COLO829 (cell line): Measurements from ENCODE around the gene CTDSPL.
A peak's percentile ranks its signal among the peaks of the same experiment; 100 is the strongest.

Experiments used
- DNase-seq: peaks from one replicate; pipeline ENCODE4 v3.0.0; 2012; ENCODE audit warnings: low spot score

Gene CTDSPL

DNA sequence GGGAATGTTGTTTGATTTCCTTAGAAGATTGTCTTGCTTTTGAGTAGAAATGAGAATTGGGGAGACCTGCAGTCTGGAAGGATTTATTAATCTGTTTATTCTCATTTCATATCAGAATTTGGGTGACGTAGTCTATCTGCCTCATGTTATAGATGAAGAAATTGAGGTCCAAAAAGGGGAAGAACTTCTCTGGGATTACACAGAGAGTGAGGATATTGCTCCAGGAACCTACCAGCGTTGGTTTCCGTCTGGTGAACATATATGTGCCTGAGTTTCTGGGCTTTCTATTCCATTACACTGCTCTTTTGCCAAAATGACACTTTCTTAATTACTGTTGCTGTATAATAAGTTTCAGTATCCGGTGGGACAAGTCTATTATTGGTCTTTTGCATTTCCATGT lies 51.8 kb downstream of the CTDSPL start:
- no peak for DNase-seq

DNA sequence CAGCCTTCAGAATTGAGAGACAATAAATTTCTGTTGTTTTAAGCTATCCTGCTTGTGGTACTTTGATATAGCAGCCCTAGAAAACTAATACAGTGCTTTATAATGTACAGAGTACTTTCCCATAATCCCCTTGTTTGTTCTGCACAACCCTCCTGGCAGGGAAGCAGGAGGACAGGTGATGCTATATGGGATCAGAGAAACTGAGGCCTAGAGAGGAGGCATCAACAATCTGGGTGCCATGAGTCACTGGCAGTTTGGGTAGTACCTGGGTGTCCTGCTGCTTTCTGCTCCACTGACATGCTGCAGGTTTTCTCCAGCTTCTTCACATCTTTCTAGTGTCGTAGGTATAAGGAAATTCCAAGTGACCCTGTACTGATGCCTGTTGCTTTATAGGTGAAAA lies 55.0 kb downstream of the CTDSPL start:
- DNase-seq = no peak

DNA sequence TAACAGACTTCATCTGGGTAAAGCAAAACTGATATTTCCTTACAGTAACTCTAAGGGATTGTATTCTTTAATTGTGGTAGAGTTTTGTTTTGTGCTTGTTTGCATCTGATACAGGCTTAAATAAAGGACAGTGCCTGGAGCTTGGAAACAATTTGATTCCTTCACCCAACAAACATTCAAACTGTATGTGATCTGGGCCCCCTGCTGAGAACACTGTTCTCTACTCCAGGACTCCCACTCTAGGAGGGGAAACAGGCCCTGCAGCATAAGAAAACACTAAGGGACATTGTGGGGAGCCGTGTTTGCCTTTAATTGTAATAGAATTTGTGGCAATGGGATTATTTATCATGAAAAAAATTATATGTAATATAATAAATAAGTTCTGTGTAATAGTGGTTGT lies 56.9 kb downstream of the CTDSPL start:
- DNase-seq = no peak

DNA sequence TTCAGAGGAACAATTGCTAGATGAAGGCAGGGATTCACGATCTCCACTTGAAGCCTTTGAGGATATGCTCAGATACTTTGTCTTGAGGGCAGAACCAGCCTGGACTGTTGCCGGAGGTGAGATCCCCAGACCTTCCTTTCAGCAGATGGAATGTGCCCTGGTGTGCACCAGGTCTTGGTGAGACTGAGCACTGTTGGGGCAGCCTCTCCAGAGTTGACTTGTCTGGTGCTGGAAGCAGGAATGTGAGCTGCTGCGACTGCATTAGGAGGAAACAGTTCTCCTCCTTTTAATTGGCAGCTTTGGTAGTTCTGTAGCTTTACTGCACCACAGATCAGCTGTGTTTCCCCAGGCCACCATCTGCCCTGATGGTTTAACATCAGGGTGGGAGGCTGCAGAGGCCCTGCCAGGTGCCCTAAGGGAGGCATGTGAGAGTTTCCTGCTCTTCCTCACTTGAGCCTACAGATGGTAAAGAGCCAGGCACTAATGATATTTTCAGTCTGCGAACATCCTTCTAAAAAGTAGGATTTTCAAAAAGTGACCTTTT lies 58.5 kb downstream of the CTDSPL start:
- no peak for DNase-seq

DNA sequence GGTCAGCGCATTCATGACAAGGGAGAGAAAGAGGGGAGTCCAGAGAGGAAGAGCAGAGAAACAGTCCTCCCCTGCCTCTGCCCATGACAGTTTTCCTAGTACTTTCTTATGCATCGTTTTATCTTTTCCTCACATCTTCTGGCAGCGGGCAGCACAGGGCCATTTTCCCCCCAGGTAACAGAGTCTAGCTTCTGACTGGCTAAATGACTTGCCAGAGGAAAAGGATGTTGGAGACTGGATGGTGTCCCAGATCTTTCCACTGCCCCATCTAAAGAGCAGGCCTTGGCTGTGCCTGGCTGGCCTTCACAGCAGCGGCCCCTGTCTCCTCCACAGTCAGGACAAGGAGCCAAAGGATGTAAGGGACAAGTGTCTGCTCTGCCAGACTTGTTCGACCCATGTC lies 59.3 kb downstream of the CTDSPL start:
- no peak for DNase-seq

DNA sequence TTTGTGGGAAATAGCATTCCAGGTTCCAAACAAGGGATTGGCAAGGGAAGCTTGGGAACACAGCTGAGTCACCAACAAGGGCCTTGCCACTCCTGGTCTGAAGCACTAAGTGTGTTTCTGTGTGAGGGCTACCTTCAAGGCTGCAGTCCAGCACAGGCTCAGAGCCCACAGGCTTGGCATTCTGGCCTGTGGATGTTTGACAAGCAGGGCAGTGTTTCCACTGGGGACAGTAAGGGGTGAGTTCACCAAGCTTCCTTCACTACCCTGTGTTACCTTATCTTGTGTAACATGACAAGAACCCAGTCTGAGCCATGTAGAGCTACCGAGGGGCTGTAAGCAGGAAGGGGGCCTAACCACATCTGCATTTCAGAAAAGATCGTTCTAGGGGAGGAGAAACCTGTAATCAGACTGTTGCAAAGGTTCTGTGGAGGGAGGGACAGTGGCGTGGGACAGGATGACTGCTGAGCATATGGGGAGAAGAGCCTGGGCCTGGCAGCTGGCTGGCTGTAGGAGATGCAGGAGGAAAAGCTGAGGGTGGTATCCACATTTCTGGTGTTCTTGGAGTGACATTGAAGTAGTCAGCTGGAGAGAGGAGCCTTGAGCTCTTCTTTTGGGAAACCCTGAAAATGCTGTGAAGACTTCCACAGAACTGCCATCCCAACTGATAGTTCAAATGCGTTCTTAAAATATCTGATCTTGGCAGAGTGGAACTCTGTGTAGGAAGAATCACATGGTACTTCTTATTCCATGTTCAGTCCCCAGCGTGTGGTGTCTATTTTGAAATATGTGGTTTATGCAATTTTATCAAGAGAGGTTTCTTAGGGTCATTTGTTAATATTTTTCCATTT lies 61.3 kb downstream of the CTDSPL start:
- DNase-seq = no peak

DNA sequence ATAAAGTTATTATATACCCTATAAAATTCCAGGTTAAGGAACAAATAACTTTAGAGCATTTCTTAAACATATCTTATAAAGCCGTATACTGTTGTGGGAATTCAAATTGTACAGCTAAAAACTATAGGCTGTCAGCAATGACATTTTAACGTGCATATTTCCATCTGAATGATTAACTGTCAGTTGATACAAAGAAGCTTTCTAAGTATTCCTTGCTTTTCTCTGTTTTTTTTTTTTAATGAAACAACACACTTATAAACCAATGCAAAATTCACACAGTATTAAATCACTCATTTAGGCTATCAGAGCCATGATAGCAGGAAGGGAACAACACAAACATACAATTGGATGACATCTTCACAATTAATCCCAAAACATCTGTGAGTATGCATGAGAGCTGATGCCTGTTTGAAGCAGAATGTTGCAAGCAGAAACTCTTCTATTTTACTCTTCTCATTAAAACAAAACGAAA lies 61.9 kb downstream of the CTDSPL start:
- no peak for DNase-seq

DNA sequence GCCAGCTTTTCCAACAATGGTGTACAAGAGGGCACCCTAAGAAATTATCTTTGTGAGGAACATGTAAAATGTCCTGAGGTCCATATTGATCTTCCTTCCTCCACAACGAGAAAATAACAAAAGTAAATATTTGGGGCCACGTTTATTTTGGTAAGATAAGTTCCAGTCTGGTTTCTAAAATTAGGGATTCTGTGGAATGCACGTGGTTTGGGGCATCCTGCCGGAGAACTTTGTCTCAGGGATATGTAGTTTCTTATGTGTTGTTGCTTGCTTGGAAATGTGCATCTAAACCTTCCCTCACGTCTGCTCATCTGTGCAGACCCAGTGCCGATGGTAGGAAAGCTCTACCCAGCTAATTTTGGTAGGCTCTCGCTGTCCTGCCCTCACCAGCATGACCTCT lies 62.8 kb downstream of the CTDSPL start:
- no peak for DNase-seq

DNA sequence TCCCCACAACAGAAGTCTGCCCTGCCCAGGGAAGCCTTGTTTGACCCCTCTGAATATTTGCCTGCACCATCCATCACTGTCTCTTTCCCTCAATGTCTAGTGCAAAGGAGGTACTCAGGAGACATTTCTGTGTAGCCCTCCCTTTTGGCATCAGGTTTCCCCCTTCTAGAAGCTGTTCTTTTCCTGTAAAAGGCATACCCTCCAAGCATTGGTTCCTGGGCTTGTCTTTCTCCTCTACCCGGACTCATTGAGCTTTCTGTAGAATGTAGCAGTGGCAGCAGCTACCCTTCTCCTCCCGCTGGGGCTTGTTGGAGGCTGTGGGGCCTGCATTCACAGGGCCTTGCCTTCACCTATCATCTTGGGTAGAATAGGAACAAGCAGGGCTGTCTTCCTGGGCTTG lies 63.5 kb downstream of the CTDSPL start:
- no peak for DNase-seq

DNA sequence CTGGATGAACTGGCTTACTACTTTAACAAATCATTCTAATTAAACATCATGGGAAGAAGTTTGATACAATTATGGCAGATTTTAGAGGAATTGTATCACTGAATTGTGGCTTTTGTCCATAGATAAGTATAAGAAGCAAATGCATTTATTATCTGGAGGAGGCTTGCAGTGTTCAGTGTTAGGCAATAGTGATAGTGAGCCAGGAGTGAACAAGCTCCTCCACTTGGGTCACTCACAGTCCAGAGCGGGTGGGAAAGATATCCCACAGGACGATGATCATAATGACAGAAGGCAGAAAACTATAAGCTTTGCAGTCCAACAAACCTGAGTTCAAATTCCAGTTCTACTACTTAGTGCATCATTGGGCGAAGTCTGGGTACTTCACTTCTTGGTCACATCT lies 64.9 kb downstream of the CTDSPL start:
- no peak for DNase-seq

DNA sequence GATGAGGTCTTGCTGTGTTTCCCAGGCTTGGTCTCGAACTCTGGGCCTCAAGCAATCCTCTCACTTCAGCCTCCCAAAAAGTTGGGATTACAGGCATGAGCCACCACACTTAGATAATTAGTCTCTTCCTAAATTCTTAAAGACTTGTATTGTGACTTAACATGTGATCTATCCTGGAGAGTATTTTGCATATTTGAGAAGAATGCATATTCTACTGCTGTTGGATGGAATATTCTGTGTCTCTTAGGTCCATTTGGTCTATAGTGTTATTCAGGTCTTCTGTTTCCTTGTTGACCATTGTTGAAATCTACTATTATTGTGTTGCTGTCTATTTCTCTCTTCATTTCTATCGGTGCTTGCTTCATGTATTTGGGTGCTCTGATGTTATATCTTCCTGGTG lies 68.8 kb downstream of the CTDSPL start:
- no peak for DNase-seq

DNA sequence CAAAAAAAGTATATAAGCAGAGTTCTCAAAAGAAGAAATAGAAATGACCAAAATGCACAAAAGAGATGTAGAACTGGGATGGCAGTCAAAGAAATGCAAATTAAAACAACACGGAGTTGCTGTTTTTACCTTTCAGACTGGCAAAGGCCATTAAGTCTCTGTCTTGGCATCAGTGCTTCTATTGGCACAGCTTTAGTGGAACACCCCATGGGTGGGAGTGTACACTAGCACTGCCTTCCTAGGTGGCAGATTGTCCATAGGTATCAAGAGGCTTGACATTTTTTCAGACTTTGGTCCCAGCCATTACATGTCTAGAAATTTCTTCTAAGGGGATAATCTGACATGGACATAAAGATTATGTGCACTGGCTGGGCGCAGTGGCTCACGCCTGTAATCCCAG lies 70.8 kb downstream of the CTDSPL start:
- no peak for DNase-seq

DNA sequence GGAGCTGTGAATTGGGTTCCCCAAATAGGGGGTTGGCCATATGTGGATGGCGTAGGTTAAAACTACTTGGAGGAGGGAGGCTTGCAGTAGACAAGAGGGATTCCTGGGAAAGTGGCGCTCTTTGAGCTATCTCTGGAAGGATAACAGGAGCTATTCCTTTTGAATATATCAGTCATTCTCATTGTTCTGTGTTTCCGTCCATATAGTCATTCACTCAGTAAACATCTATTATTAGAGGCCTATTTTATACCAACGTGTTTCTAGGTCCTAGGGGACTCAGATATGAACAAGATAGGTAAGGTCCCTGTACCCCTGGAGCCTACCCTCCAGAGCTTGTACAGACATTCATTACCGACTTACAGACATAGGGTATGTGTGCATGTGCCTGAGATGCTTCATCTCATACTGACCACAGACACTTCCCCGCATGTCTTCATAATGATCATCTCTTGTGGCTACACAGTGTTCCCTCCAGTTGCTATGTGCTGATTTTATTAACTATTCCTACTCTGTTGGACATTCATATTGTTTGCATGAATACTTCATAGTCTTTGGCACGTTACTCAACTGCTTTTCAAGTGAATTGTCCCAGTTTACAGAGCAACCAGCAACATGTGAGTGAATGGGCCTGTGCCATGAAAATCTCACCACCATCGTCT lies 73.1 kb downstream of the CTDSPL start:
- no peak for DNase-seq

DNA sequence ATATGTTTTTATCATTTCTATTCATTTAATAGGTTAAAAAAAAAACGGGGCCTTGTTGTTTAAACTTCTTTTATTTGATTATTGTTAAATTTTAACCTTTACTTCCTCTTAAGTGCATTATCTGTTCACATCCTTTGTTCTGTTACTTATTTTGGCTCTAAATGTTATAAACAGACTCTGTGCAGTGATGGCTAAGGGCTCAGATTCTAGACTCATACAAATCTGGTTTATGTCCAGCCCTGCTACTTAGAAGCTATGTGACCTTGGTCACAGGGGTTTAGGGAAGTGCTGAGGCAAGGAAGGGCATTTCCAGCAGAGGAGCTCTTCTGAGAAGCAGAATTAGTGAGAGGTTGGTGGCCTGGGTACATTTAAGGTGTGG lies 73.6 kb downstream of the CTDSPL start:
- DNase-seq = no peak

DNA sequence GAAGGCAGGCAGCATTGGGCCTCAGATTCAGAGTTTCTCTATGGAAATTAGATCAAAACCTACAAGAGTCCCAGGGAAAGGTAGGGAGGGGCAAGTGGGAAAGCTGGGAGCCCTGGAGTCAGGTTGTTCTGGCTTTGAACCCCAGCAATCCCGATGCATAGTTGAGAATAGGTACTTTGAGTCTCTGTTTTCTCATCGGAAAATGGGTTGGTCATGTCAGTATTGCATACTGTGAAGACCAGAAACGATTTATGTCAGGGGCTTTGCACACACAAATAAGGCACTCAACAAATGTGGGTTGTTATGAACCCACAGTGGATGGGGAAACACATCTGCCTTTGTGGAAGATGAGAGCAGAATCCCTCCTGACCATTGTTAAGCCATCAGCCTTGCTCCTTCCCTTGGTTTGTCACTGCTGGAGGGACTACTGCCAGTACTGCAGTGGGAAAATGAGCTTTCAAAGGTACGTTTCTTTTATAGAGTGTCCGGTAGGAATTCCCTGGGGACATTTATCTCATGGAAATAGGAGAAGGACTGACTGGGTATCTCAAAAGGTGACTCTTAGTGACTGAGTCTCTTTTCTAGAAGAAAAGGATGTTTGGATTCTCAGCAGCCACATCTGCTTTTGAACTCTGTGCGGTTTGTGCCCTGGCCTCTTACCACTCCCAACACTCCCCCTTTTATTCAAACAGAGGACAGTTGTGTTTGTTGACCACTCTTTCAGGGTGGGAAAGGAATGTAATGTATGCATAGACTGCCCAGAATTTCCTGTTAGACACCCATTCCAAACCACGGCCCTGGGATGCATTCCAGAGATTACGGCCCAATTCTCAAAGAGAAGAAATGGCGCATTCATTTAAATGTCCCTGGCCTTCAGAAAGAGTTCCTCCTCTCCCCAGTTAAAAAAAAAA lies 74.3 kb downstream of the CTDSPL start:
- peak; percentile 96 for DNase-seq

DNA sequence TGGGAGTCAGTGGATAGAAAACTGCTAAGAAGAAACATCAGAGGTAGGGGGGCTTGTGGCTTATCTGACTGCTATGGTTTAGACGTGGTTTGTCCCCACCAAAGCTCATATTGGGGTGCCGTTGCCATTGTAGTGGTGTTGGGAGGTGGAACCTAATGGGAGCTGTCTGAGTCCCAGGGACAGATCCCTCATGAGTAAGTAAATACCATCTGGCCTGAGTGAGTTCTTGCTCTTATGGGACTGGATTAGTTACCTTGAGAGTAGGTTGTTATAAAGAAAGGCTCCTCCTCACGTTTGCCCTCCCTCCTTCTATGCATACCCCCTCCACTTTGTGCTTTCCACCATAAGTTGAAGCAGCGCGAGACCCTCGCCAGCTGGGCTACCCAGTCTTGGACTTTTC lies 75.5 kb downstream of the CTDSPL start:
- no peak for DNase-seq

DNA sequence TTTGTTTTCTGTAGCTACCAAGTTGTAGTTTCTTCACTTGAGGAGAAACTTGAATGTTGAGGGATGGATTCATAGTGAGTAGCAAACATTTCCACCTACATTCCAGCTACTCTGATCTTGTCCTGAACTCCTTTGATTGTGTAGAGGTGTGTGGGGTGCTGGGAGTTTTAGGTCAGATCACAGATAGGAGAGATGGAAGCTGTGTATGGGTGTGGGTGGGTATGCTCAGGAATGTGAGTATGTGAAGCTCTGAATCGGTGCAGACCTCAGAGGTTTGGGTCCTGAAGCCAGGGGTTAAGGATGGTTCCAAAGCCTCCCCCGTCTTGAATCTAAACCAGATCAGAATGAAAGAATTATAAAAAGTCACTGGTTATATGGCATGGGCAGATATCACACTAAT lies 76.3 kb downstream of the CTDSPL start:
- no peak for DNase-seq

DNA sequence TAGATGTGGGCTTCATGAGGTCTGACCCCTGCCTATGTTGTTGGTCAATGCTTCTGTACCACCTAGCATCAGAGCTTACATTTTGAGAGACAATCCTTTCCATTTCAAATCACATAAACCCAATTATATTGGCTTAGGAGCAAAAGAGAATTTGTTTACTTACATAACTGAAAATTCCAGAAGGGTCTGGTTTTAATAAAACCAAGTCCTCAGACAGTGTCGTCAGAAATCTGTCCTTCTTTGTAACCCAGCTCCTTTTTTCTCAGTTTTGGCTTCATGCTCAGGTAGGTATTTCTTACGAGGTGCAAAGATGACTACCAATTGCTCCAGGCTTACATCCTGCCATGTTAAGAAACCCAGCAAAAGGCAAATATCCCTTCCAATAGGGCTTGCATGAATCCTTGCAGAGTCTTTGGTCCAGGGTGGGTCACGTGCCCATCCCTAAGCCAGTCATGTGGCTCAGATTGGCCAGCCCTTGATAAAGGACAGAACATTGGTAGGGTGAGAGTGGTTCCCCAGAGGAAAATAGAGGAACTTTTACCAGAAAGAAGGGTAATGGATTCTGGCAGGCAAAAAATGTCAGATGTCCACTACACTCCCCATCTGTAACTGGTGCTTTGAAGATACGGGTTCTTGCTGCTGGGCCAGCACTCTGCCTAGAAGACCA lies 78.7 kb downstream of the CTDSPL start:
- no peak for DNase-seq

DNA sequence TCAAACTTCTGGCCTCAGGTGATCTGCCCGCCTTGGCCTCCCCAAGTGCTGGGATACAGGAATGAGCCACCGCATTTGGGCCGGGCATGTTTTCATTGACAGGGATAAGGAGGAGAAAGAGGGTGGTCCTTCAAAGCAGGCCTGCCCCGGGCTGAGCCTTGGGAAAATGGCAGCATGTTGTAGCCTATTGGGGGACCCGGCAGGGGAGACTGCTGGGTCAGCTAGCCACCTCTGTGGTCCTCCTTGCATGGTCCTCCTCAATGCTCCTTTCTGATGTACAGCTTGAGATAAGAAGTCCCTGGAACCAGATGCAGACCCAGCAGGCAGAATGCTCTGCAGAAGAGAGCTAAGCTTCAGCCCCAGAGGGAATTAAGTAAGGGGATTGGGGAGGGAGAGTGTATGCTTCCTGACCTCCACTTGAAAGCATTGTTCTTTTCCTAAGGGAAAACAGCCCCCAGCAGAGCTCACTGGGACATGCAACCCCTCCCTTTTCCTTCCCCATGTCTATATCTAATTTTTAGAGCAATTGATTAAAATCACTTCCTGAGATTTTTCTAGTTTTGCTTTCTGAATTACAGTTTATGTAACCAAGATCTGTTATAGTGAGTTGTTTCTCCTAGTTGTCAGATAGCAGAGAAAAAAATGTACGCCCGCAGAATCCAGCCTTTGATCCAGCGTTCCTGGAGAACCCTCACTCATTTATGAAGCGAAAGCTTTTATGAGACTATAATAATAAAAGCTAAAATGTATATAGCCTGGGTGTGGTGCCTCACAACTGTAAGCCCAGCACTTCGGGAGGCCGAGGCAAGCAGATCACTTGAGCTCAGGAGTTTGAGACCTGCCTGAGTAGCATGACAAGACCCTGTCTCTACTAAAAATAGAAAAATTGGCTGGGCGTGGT lies 80.2 kb downstream of the CTDSPL start:
- no peak for DNase-seq

DNA sequence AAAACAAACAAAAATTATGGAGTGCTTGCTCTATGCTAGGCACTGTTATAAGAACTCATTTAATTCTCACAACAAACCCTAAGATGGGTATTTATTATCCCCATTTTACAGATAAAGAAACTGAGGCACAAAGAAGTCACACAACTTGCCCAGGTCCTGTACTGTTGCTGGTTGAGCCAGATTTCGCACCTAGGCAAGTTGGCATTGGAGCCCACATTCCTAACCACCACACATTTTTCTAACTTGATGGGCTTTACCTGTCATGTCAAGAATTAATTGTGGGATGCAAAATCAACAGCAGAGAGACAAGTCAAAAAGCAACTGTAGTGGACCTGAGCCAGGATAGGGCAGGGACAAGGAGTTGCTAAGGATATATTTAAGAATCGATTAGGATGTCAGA lies 81.0 kb downstream of the CTDSPL start:
- no peak for DNase-seq

DNA sequence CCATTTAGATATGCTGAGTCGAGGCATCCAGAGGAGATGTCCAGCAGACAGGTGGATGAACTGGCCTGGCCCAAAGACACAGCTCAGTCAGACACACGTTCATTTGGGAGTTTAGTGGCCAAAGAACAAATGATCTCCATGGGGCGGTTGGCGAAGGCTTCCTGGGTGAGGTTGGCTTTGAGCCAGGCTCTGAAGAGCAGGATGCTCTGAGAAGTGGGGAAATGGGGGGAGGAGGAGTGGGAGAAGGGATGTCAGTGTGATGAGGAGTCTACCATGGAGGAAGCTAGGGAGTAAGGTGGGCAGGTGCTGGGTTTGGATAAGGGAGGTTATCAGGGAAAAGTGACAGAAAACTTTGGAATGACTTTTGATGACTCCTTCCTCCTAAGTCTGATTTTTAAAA lies 81.4 kb downstream of the CTDSPL start:
- no peak for DNase-seq
